PC-3 (cell line): ENCODE data around the gene IGSF3.
"Not testable (repeated sequence)": the region's sequence is repeated elsewhere in the genome, so short reads cannot be mapped to it uniquely, and the experiment has no call there.

Experiments
- EZH2 ChIP-seq: fragments of 300-600 bp; sonication (generic); IDR thresholded peaks from one replicate; pipeline ENCODE4 v1.6.1; 2017; ENCODE audit warnings: antibody characterized with exemption, mild to moderate bottlenecking, low read length; ENCODE audit not compliant: unreplicated experiment
- TF ChIP-seq, protein P1 (sequence below): fragments of 300-600 bp; sonication (generic); conservative IDR thresholded peaks from 2 replicates; pipeline ENCODE4 v1.5.1; 2017; ENCODE audit warnings: antibody characterized with exemption, low read depth, mild to moderate bottlenecking, low read length

DNA sequence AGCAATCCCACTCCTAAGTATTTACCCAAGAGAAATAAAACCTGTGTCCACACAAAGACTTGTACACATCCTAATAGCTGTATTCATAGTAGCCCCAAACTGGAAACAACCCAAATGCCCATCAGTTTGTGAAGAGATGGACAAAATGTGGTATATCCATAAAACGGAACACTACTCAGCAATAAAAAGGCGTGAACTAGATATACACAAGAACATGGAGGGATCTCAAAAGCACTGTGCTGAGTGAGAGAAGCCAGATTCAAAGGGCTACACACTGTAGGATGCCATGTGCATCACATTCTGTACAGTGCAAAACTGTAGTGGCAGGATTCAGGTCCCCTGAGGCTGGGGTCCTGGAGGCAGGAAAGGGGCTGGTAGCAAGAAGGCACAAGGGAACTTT, 22.5 kb downstream of the IGSF3 start:
- TF ChIP-seq, protein P1, sequence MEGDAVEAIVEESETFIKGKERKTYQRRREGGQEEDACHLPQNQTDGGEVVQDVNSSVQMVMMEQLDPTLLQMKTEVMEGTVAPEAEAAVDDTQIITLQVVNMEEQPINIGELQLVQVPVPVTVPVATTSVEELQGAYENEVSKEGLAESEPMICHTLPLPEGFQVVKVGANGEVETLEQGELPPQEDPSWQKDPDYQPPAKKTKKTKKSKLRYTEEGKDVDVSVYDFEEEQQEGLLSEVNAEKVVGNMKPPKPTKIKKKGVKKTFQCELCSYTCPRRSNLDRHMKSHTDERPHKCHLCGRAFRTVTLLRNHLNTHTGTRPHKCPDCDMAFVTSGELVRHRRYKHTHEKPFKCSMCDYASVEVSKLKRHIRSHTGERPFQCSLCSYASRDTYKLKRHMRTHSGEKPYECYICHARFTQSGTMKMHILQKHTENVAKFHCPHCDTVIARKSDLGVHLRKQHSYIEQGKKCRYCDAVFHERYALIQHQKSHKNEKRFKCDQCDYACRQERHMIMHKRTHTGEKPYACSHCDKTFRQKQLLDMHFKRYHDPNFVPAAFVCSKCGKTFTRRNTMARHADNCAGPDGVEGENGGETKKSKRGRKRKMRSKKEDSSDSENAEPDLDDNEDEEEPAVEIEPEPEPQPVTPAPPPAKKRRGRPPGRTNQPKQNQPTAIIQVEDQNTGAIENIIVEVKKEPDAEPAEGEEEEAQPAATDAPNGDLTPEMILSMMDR, result not testable (repeated sequence)
- not testable (repeated sequence) for TF ChIP-seq EZH2
